Type B pancreatic cell (in vitro differentiated cells): Measurements from ENCODE around the gene PLPPR1. TPM values are rescaled to one million over a fixed set of nuclear protein-coding genes. Genes with fewer than 3 reads are reported as not detected.

Experiments
- DNase-seq: peaks from one replicate; pipeline ENCODE4 v3.0.0; 2021; ENCODE audit warnings: mixed read lengths; ENCODE audit not compliant: unreplicated experiment; ENCODE audit errors: extremely low spot score
- H3K27ac Mint-ChIP-seq: 2 replicates; pipeline ENCODE4 v1.8.0; 2021; ENCODE audit warnings: mild to moderate bottlenecking, mixed read lengths
- H3K27me3 Mint-ChIP-seq: 2 replicates; pipeline ENCODE4 v1.8.0; 2021; ENCODE audit warnings: mixed read lengths
- H3K36me3 Mint-ChIP-seq: 2 replicates; pipeline ENCODE4 v1.8.0; 2021; ENCODE audit warnings: mixed read lengths
- H3K4me1 Mint-ChIP-seq: one replicate; pipeline ENCODE4 v1.8.0; 2021; ENCODE audit warnings: mixed read lengths; ENCODE audit not compliant: unreplicated experiment
- H3K4me3 Mint-ChIP-seq: 2 replicates; pipeline ENCODE4 v1.8.0; 2021; ENCODE audit warnings: mild to moderate bottlenecking, mixed read lengths
- H3K9me3 Mint-ChIP-seq: 2 replicates; pipeline ENCODE4 v1.8.0; 2021; ENCODE audit warnings: mixed read lengths
- CTCF ChIP-seq: fragments of 200-600 bp; sonication (generic); conservative IDR thresholded peaks from 2 replicates; pipeline ENCODE4 v1.5.0; 2021; ENCODE audit warnings: antibody characterized with exemption, mild to moderate bottlenecking
- total RNA-seq: library from RNA; stranded (reverse); gene quantifications from 2 replicates; pipeline ENCODE4 v1.2.1, GENCODE V29; 2021; ENCODE audit warnings: low replicate concordance

The PLPPR1 gene
- total RNA-seq, 1 donor from 2014 or later: 3.2 TPM

DNA sequence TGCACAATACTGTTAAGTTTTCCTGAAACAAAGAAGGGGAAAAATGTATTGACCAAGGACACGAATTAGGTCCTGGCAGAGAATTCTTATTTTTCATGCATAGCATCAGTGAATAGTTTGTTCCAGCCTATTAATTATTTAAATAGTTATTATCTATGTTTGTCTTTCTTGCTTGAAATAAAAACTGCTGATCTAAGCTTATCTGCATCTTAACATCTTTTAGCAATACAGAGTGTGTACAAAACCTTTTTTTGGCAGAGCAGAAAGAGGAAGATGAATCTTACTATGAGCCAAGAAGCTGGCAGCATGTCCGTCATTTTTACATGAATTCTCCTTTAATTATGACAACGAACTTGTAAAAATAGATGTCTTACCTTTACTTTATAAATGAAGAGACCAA lies 23.3 kb upstream of the PLPPR1 start:
- no peak for DNase-seq
- Mint-ChIP-seq H3K9me3 (no peaks in the 10 kb centered on the region), H3K36me3 (no peaks in the 10 kb centered on the region), H3K27ac (no peak overlapping the region), H3K4me3 (no peak overlapping the region), H3K27me3 (no peaks in the 10 kb centered on the region), H3K4me1 (no peaks in the 10 kb centered on the region)
- no peak for TF ChIP-seq CTCF

GRCh38 chr9:101014566-101014965 lies 14.0 kb upstream of the PLPPR1 start:
- TF ChIP-seq CTCF: no peak
- Mint-ChIP-seq H3K27me3 (peaks cover 7% of the 10 kb centered on the region), H3K9me3 (no peaks in the 10 kb centered on the region), H3K36me3 (no peaks in the 10 kb centered on the region), H3K4me3 (no peak overlapping the region), H3K4me1 (no peaks in the 10 kb centered on the region), H3K27ac (no peak overlapping the region)
- no peak for DNase-seq

DNA sequence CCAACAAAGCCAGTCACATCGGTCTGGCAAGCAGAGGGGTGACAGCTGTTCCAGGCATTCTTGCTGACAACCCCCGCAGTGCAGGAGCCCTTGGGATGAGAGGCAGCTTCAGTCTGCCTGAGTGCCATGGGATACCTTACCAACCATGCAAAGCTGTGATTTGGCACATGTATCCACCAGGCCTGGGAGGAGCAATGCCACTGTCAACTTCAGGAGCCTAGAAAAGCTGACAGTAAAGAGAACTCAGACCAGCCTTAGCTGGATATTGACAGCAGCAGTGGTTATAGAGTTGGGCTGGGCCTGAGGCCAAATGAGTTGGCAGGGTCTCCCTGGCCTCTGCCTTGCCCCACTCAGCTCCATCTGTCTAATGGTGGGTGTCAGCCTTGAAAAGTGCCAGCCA lies 10.1 kb upstream of the PLPPR1 start:
- H3K9me3 Mint-ChIP-seq: no peaks in the 10 kb centered on the region
- no peak for TF ChIP-seq CTCF
- peaks cover 11% of the 10 kb centered on the region for H3K27me3 Mint-ChIP-seq
- H3K4me3 Mint-ChIP-seq: no peak overlapping the region
- H3K36me3 Mint-ChIP-seq: no peaks in the 10 kb centered on the region
- no peak for DNase-seq
- H3K4me1 Mint-ChIP-seq: no peaks in the 10 kb centered on the region
- H3K27ac Mint-ChIP-seq: no peak overlapping the region

- peaks cover 5% of the 10 kb centered on the region for H3K4me1 Mint-ChIP-seq
- DNase-seq: no peak
- no peak overlapping the region for H3K4me3 Mint-ChIP-seq
- H3K36me3 Mint-ChIP-seq: no peaks in the 10 kb centered on the region
- no peaks in the 10 kb centered on the region for H3K9me3 Mint-ChIP-seq
- TF ChIP-seq CTCF: no peak
- H3K27ac Mint-ChIP-seq: no peak overlapping the region
- peaks cover 40% of the 10 kb centered on the region for H3K27me3 Mint-ChIP-seq
Measured at GRCh38 chr9:101022704-101023103, 5.8 kb upstream of the PLPPR1 start.

GRCh38 chr9:101025940-101026339 lies 2.6 kb upstream of the PLPPR1 start:
- Mint-ChIP-seq H3K4me1 (peaks cover 5% of the 10 kb centered on the region), H3K9me3 (no peaks in the 10 kb centered on the region), H3K4me3 (peak overlapping the region; percentile 9), H3K27me3 (peaks cover 63% of the 10 kb centered on the region), H3K27ac (no peak overlapping the region), H3K36me3 (no peaks in the 10 kb centered on the region)
- no peak for DNase-seq
- no peak for TF ChIP-seq CTCF

- Mint-ChIP-seq H3K9me3 (no peaks in the 10 kb centered on the region), H3K27ac (peak overlapping the region; percentile 13), H3K36me3 (no peaks in the 10 kb centered on the region), H3K27me3 (peaks cover 72% of the 10 kb centered on the region), H3K4me3 (peak overlapping the region; percentile 92), H3K4me1 (peaks cover 5% of the 10 kb centered on the region)
- TF ChIP-seq CTCF: no peak
- no peak for DNase-seq
Measured at GRCh38 chr9:101026824-101027223, 1.7 kb upstream of the PLPPR1 start.
